ENCODE results near the gene DROSHA.

The DROSHA gene

GRCh38 chr5:31465291-31465690, 66.6 kb downstream of the DROSHA start:
- TF ChIP-seq EZH2phosphoT487 (IDR thresholded peaks at IDR 0.05; ENCODE audit: low read length) (no peak), EZH2 (optimal IDR thresholded peaks at IDR 0.05; ENCODE audit: low read depth, low read length) (no peak), CTCF (IDR thresholded peaks at IDR 0.05; ENCODE audit: low read length) (no peak)
- Histone ChIP-seq H3K9me2 (replicated peaks; ENCODE audit: insufficient read depth, low read length) (no peaks in the 10 kb centered on the region), H3K9ac (ENCODE audit: low read length) (no peak overlapping the region), H3K4me3 (ENCODE audit: low read length) (no peak overlapping the region), H3F3A (ENCODE audit: insufficient read depth, low read length) (no peaks in the 10 kb centered on the region), H3K4me2 (ENCODE audit: low read depth, low read length) (no peak overlapping the region), H3K79me2 (ENCODE audit: low read length) (no peaks in the 10 kb centered on the region), H3K36me3 (replicated peaks; ENCODE audit: insufficient read depth, low read length) (peaks cover 14% of the 10 kb centered on the region; the same call in 1 of the 2 replicates), H3K27ac (ENCODE audit: low read length) (no peak overlapping the region), H4K20me1 (ENCODE audit: insufficient read depth, low read length) (no peaks in the 10 kb centered on the region), H2AFZ (ENCODE audit: low read length) (no peak overlapping the region), H3K9me3 (replicated peaks; ENCODE audit: insufficient read depth, low read length) (no peaks in the 10 kb centered on the region), H3K27me3 (replicated peaks; ENCODE audit: insufficient read depth, low read length) (no peaks in the 10 kb centered on the region), H3K4me1 (ENCODE audit: low read length) (no peaks in the 10 kb centered on the region)
- no peak for DNase-seq

- Histone ChIP-seq H3K4me1 (ENCODE audit: low read length) (no peaks in the 10 kb centered on the region), H3K27me3 (replicated peaks; ENCODE audit: insufficient read depth, low read length) (no peaks in the 10 kb centered on the region), H3K9me2 (replicated peaks; ENCODE audit: insufficient read depth, low read length) (no peaks in the 10 kb centered on the region), H2AFZ (ENCODE audit: low read length) (no peak overlapping the region), H3K27ac (ENCODE audit: low read length) (no peak overlapping the region), H3K9ac (ENCODE audit: low read length) (no peak overlapping the region), H3K36me3 (replicated peaks; ENCODE audit: insufficient read depth, low read length) (peaks cover 14% of the 10 kb centered on the region; the same call in 1 of the 2 replicates), H3F3A (ENCODE audit: insufficient read depth, low read length) (no peaks in the 10 kb centered on the region), H3K9me3 (replicated peaks; ENCODE audit: insufficient read depth, low read length) (no peaks in the 10 kb centered on the region), H4K20me1 (ENCODE audit: insufficient read depth, low read length) (no peaks in the 10 kb centered on the region), H3K4me2 (ENCODE audit: low read depth, low read length) (no peak overlapping the region), H3K4me3 (ENCODE audit: low read length) (no peak overlapping the region), H3K79me2 (ENCODE audit: low read length) (no peaks in the 10 kb centered on the region)
- TF ChIP-seq CTCF (IDR thresholded peaks at IDR 0.05; ENCODE audit: low read length) (no peak), EZH2phosphoT487 (IDR thresholded peaks at IDR 0.05; ENCODE audit: low read length) (no peak), EZH2 (optimal IDR thresholded peaks at IDR 0.05; ENCODE audit: low read depth, low read length) (no peak)
- DNase-seq, result no peak
These were observed 67.8 kb downstream of the DROSHA start for GRCh38 chr5:31464081-31464480.

- H3K4me1 ChIP-seq (ENCODE audit: low read length), result no peaks in the 10 kb centered on the region
- DNase-seq, result no peak
- no peak overlapping the region for H3K9ac ChIP-seq (ENCODE audit: low read length)
- no peaks in the 10 kb centered on the region for H3K79me2 ChIP-seq (ENCODE audit: low read length)
- H3K9me3 ChIP-seq (replicated peaks; ENCODE audit: insufficient read depth, low read length), result no peaks in the 10 kb centered on the region
- no peak overlapping the region for H3K27ac ChIP-seq (ENCODE audit: low read length)
- H3F3A ChIP-seq (ENCODE audit: insufficient read depth, low read length), result no peaks in the 10 kb centered on the region
- no peaks in the 10 kb centered on the region for H3K9me2 ChIP-seq (replicated peaks; ENCODE audit: insufficient read depth, low read length)
- no peaks in the 10 kb centered on the region for H4K20me1 ChIP-seq (ENCODE audit: insufficient read depth, low read length)
- TF ChIP-seq EZH2 (optimal IDR thresholded peaks at IDR 0.05; ENCODE audit: low read depth, low read length) (no peak), EZH2phosphoT487 (IDR thresholded peaks at IDR 0.05; ENCODE audit: low read length) (no peak), CTCF (IDR thresholded peaks at IDR 0.05; ENCODE audit: low read length) (no peak)
- H3K36me3 ChIP-seq (replicated peaks; ENCODE audit: insufficient read depth, low read length), result peaks cover 14% of the 10 kb centered on the region; the same call in 1 of the 2 replicates
- H2AFZ ChIP-seq (ENCODE audit: low read length), result no peak overlapping the region
- no peak overlapping the region for H3K4me2 ChIP-seq (ENCODE audit: low read depth, low read length)
- no peak overlapping the region for H3K4me3 ChIP-seq (ENCODE audit: low read length)
- no peaks in the 10 kb centered on the region for H3K27me3 ChIP-seq (replicated peaks; ENCODE audit: insufficient read depth, low read length)
These were observed 68.5 kb downstream of the DROSHA start for GRCh38 chr5:31463351-31463750.

Measured in MM.1S (cell line).